Measurements from ENCODE around the gene PPP3R2.
"Not testable (repeated sequence)": the region's sequence is repeated elsewhere in the genome, so short reads cannot be mapped to it uniquely, and the experiment has no call there.

GRCh38 chr9:101590074-101590473, 4.7 kb downstream of the PPP3R2 start:
- TF ChIP-seq RARB (CRISPR knock-in tag; IDR thresholded peaks at IDR 0.05); PATZ1 (CRISPR knock-in tag; IDR thresholded peaks at IDR 0.05; ENCODE audit: borderline replicate concordance); BACH2 (CRISPR knock-in tag; IDR thresholded peaks at IDR 0.05; ENCODE audit: borderline replicate concordance): not testable (repeated sequence)

All from SK-N-SH treated with all-trans-retinoic acid at 6 μM for 48 hours (cell line).